ENCODE measurements around the gene MYO9B. TPM values are rescaled to one million over a fixed set of nuclear protein-coding genes. Genes with fewer than 3 reads are reported as not detected.
A peak's percentile ranks its signal among the peaks of the same experiment; 100 is the strongest.

MYO9B gene
- total RNA-seq, 1 experiment from 2014 or later, result 68.3 TPM

- DNase-seq (peak; percentile 53), ATAC-seq (peak; percentile 87)
- H3K9me3 ChIP-seq (ENCODE audit: low read length), result no peaks in the 10 kb centered on the region
- ChIA-PET CTCF (no interaction called here), POLR2A (ENCODE audit: unreplicated experiment) (no interaction called here)
- H3F3A ChIP-seq (ENCODE audit: low read length, unreplicated experiment), result no peaks in the 10 kb centered on the region
- H3K9ac ChIP-seq (ENCODE audit: low read length), result no peak overlapping the region
- intact Hi-C loops (cut with micrococcal nuclease), result no loop called here
- peaks cover 70% of the 10 kb centered on the region for H3K79me2 ChIP-seq (ENCODE audit: low read length)
- H2AFZ ChIP-seq (ENCODE audit: low read length), result no peak overlapping the region
- peaks cover 11% of the 10 kb centered on the region for H3K4me1 ChIP-seq (ENCODE audit: insufficient read depth, low read length)
- peak overlapping the region; percentile 32; the same call in 1 of the 2 replicates for H3K4me3 ChIP-seq (ENCODE audit: low read length)
- H3K36me3 ChIP-seq (ENCODE audit: low read depth, low read length), result peaks cover 11% of the 10 kb centered on the region
- H3K27me3 ChIP-seq (ENCODE audit: low read length), result no peaks in the 10 kb centered on the region
- H3K27ac ChIP-seq (ENCODE audit: low read length), result peak overlapping the region; percentile 19; the same call in 1 of the 2 replicates
- no peaks in the 10 kb centered on the region for H4K20me1 ChIP-seq (ENCODE audit: low read length)
- peak overlapping the region; percentile 69 for H3K4me2 ChIP-seq (ENCODE audit: low read length)
- TF ChIP-seq EZH2 (IDR thresholded peaks at IDR 0.05; ENCODE audit: low read length, unreplicated experiment) (no peak), EZH2phosphoT487 (IDR thresholded peaks at IDR 0.05; ENCODE audit: borderline replicate concordance, low read length) (no peak)
- H3K9me2 ChIP-seq (replicated peaks; ENCODE audit: low read length), result no peaks in the 10 kb centered on the region
- no TSS peak for BruUV-seq (replicated peaks)
Measured at GRCh38 chr19:17097593-17098126, 22.1 kb downstream of the MYO9B start.

GRCh38 chr19:17098326-17098725 is 22.7 kb downstream of the MYO9B start:
- DNase-seq, result no peak
- no peak for TF ChIP-seq CTCF (conservative IDR thresholded peaks at IDR 0.05; ENCODE audit: low read depth, low read length)
- TF ChIP-seq EZH2 (IDR thresholded peaks at IDR 0.05; ENCODE audit: low read length, unreplicated experiment), result no peak
- no peak for TF ChIP-seq EZH2phosphoT487 (IDR thresholded peaks at IDR 0.05; ENCODE audit: borderline replicate concordance, low read length)
- Histone ChIP-seq H3K4me2 (ENCODE audit: low read length) (no peak overlapping the region), H2AFZ (ENCODE audit: low read length) (no peak overlapping the region), H3K9me2 (replicated peaks; ENCODE audit: low read length) (no peaks in the 10 kb centered on the region), H3F3A (ENCODE audit: low read length, unreplicated experiment) (no peaks in the 10 kb centered on the region), H3K4me3 (ENCODE audit: low read length) (no peak overlapping the region), H3K27me3 (ENCODE audit: low read length) (no peaks in the 10 kb centered on the region), H3K4me1 (ENCODE audit: insufficient read depth, low read length) (peaks cover 11% of the 10 kb centered on the region), H3K9ac (ENCODE audit: low read length) (no peak overlapping the region), H3K79me2 (ENCODE audit: low read length) (peaks cover 68% of the 10 kb centered on the region), H3K27ac (ENCODE audit: low read length) (no peak overlapping the region), H3K9me3 (ENCODE audit: low read length) (no peaks in the 10 kb centered on the region), H3K36me3 (ENCODE audit: low read depth, low read length) (peaks cover 18% of the 10 kb centered on the region), H4K20me1 (ENCODE audit: low read length) (no peaks in the 10 kb centered on the region)
- ChIA-PET CTCF (no interaction called here), POLR2A (ENCODE audit: unreplicated experiment) (no interaction called here)
- no TSS peak for BruUV-seq (replicated peaks)
- ATAC-seq, result no peak
- intact Hi-C loops (cut with micrococcal nuclease), result no loop called here

- ATAC-seq (no peak), DNase-seq (no peak)
- Histone ChIP-seq H3K4me2 (ENCODE audit: low read length) (no peak overlapping the region), H4K20me1 (ENCODE audit: low read length) (no peaks in the 10 kb centered on the region), H3K9me3 (ENCODE audit: low read length) (no peaks in the 10 kb centered on the region), H3K9me2 (replicated peaks; ENCODE audit: low read length) (no peaks in the 10 kb centered on the region), H3K27me3 (ENCODE audit: low read length) (no peaks in the 10 kb centered on the region), H3K36me3 (ENCODE audit: low read depth, low read length) (peaks cover 20% of the 10 kb centered on the region), H3K4me3 (ENCODE audit: low read length) (no peak overlapping the region), H3K79me2 (ENCODE audit: low read length) (peaks cover 43% of the 10 kb centered on the region), H2AFZ (ENCODE audit: low read length) (no peak overlapping the region), H3F3A (ENCODE audit: low read length, unreplicated experiment) (no peaks in the 10 kb centered on the region), H3K4me1 (ENCODE audit: insufficient read depth, low read length) (peaks cover 11% of the 10 kb centered on the region), H3K27ac (ENCODE audit: low read length) (no peak overlapping the region), H3K9ac (ENCODE audit: low read length) (no peak overlapping the region)
- BruUV-seq (replicated peaks), result TSS peak; percentile 38
- intact Hi-C loops (cut with micrococcal nuclease), result no loop called here
- TF ChIP-seq CTCF (conservative IDR thresholded peaks at IDR 0.05; ENCODE audit: low read depth, low read length) (no peak), EZH2 (IDR thresholded peaks at IDR 0.05; ENCODE audit: low read length, unreplicated experiment) (no peak), EZH2phosphoT487 (IDR thresholded peaks at IDR 0.05; ENCODE audit: borderline replicate concordance, low read length) (no peak)
- ChIA-PET CTCF (no interaction called here), POLR2A (ENCODE audit: unreplicated experiment) (no interaction called here)
Measured at GRCh38 chr19:17101686-17102628, 26.4 kb downstream of the MYO9B start.
